ENCODE results near the gene ZNF311.
"Not testable (repeated sequence)": the region's sequence is repeated elsewhere in the genome, so short reads cannot be mapped to it uniquely, and the experiment has no call there.

Gene ZNF311

DNA sequence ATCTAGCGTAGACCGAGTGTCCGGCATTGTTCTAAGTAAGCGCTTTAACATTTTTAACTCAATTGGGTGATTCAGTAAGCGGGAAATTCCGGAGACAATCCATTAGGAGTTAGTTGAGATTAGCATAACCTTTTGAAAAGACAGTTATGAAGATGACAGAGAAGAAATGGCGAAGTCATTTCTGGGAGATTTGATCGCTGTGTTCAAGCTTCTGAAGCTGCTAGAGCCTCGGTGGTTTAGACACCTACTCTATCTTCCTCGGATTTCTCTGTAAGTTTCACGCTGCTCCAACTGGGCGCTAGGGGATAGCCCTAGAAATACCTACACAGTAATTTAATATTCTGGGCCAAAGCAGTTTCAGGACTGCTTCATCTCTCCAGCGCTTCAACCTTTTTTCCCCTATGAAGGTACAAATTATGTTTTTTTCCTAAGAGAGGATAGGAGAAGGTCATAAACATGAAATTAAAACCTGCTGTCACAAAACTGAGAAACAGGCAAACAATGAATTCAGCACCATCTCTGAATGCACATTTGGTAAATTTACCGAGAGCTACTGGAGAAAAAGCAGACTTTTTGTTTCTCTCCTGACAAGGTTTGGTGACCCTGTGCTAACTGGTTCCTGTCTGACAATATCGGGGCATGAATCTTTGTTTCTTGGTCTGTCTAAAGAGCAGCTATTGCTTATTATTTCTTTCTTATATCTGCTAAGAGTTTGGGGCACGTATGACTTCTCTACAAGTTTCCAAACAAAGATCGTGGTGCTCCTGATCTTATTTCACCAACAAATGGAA, 22.4 kb downstream of the ZNF311 start:
- FAIRE-seq, result no peak

- FAIRE-seq, result peak; percentile 71
Observed at GRCh38 chr6:28981833-28982475, 23.2 kb downstream of the ZNF311 start.

DNA sequence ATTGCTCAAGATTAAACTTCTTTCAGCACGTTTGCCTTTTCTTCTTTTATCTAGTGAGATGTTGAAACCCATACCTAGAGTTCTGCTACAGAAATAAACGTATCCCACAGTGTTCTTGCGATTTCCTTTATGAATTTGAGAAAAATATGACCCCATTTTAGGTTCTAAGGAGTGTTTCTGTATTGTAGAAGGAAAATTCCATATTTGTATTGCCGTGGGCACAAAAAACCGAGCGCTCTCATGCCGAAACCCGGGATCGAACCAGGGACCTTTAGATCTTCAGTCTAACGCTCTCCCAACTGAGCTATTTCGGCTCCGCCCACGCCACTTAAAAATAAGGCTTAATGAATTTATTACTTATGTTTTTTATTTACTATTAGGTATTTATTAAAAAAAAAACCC, 23.7 kb downstream of the ZNF311 start:
- FAIRE-seq, result no peak

GRCh38 chr6:28980852-28981430, 24.2 kb downstream of the ZNF311 start:
- no peak for FAIRE-seq

DNA sequence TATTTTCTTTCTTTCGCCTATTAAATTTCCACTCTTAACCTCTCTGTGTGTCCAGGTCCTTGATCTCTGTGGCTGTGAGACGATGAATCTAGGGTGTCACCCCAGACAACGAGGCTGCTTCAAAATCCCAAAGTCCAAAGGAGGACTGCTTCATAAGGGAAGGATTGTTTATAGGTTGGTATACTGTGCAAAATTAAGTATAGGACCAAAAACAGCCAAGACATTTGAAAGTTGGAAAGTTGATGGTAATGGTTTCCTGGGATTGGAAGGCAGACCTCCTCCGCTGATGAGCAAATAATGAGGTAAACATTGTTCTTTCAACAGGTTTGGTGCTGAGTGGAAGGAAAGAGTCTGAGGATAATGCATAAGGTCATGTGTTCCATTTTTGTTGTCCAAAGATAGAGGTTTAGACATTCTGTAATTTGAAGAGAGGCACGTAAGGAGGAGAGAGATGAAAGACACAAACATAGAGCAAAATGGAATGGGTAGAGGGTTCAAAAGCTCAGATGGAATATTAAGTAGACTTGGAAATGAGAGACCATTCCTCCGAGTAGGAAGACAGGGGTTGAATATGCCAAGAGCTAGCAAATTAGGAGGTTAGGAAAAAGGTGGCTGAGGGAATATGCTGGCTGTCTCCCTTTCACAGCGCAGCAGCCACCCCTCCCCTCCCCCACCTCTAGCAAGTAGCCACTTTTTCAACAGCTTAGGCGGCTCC, 24.8 kb downstream of the ZNF311 start:
- FAIRE-seq, result no peak

DNA sequence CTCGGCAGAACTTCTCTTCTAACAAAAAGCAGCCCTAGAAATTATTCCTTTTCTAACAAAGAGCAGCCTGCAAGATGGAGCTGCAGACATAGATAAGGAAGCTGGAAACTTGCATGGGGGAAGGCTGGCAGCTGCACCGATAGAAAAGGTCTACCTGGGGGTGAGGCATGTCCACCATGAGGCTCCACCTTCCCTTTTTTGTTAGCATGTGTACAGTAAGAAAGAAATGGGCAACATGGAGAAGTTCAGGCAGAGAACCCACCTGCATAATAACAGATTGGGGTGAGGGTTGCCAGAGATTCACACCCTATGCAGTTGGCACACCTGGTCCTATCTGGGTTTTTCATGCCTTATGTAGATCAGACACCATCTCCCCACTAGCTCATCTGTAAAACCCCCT, 25.4 kb downstream of the ZNF311 start:
- FAIRE-seq, result no peak

- no peak for FAIRE-seq
Observed at GRCh38 chr6:28978959-28979561, 26.1 kb downstream of the ZNF311 start.

GRCh38 chr6:28978133-28978491, 27.0 kb downstream of the ZNF311 start:
- FAIRE-seq, result no peak

DNA sequence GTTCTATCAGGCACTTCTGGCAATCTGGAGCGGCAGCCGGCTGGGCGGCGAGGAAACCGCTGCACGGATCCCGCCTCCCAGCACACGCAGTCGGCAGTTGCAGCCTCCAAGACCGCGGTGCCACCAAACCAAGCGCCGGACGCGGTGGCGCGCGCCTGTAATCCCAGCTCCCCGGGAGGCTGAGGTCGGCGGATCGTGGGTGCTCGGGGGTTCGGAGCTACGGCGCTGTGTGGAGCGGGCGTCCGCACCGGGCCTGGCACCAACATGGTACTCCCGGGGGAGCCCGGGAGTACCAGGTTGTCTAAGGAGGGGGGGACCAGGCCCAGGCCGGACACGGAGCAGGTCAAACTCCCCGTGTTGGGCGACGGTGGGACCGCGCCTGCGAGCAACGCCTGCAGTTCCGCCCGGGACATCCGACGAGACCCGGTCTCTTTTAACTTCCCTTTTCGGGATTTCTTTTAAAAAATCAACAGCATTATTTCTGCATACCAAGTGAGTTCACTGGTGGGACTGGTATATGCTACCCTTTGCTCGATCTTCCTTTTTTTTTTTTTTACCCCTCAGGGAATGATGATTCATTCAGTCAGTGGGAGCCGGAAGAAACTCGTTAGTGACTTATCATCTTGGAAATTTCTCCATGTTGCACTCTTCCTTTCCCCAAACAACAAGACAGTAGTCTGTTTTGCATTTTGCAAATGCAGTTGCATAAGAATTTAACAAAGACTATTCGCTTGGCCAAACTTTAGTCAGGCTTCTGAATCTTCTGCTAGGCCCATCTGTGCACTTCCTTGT, 27.6 kb downstream of the ZNF311 start:
- no peak for FAIRE-seq

GRCh38 chr6:28976677-28977076, 28.4 kb downstream of the ZNF311 start:
- no peak for FAIRE-seq

DNA sequence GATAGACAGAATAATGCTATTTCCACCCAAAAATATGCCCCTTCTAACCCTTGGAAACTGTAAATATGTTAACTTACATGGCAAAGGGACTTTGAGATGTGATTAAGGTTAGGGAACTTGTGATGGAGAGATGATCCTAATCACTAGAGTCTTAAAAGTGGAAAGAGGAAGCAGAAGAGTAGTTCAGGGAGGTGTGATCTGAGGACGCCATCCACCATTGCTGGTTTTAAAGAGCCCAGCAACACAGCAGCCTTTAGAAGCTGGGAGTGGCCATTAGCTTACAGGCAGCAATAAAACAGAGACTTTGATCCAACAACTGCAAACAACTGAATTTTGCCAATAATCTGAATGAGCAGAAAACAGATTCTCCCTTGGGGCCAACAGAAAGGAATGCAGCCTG, 30.6 kb downstream of the ZNF311 start:
- no peak for FAIRE-seq

GRCh38 chr6:28970056-28970455, 35.1 kb downstream of the ZNF311 start:
- not testable (repeated sequence) for FAIRE-seq

DNA sequence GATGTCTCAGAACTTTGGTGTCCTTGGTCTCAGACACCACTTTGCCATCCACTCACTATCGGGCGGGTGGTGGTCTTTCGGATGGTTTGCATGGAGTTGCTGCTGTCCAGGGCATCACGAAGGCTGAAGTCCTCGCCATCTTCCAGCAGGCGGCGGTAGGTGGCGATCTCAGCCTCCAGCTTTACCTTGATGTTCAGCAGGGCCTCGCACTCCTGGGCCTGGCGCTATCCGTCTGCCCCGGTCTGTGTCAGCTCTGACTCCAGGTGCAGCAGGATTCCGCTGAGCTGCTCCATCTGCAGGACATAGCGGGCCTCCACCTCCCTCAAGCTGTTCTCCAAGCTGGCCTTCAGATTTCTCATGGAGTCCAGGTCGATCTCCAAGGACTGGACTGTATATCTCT, 36.0 kb downstream of the ZNF311 start:
- FAIRE-seq, result no peak

DNA sequence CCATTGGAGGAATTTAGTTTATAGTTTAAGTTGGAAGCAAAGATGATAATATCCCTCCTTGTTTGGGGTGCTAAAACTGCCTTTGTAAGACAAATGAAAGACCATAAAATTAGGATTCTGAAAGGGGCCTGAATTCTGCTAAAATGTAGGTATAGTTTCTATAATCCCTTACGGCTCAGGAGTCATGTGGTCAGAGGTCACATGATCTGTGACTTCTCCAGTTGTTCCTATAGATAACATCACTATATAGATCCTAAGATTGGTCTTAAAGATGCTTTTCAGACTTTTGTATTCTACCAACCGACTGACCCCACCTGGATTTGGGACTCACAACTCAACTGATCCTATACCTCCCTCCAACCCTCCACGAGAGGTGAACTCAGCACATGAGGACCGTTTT, 36.6 kb downstream of the ZNF311 start:
- no peak for FAIRE-seq

DNA sequence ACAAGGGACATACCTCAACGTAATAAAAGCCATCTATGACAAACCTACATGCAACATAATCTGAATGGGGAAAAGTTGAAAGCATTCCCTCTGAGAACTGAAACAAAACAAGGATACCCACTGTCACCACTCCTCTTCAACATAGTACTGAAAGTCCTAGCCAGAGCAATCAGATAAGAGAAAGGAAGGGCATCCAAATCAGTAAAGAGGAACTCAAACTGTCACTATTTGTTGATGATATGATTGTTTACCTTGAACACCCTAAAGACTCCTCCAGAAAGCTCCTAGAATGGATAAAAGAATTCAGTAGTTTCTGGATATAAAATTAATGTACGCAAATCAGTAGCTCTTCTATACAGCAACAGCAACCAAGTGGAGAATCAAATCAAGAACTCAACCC, 39.4 kb downstream of the ZNF311 start:
- FAIRE-seq, result no peak

GRCh38 chr6:28960846-28961500, 44.1 kb downstream of the ZNF311 start:
- no peak for FAIRE-seq

- not testable (repeated sequence) for FAIRE-seq
Observed at GRCh38 chr6:28958561-28959243, 46.4 kb downstream of the ZNF311 start.

- not testable (repeated sequence) for FAIRE-seq
Observed at GRCh38 chr6:28957795-28958314, 47.3 kb downstream of the ZNF311 start.

DNA sequence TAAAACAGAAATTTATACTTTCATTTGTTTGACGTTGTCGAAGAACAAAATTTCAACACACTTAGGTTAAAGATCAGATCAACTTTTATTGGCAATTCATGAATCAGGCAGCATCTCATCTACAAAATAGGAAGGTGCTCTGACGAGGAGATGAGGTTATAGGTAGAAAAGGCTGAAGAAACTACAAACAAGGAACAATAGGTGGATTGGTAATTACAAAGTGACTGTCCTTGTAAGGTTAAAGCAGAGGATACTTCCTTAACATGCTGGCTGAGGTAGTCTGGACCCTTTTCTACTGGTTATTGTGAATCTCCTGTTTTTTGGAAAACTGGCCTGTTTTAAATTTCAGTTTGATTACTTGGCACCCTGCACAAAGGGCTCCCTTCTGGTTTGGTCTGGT, 48.8 kb downstream of the ZNF311 start:
- no peak for FAIRE-seq

DNA sequence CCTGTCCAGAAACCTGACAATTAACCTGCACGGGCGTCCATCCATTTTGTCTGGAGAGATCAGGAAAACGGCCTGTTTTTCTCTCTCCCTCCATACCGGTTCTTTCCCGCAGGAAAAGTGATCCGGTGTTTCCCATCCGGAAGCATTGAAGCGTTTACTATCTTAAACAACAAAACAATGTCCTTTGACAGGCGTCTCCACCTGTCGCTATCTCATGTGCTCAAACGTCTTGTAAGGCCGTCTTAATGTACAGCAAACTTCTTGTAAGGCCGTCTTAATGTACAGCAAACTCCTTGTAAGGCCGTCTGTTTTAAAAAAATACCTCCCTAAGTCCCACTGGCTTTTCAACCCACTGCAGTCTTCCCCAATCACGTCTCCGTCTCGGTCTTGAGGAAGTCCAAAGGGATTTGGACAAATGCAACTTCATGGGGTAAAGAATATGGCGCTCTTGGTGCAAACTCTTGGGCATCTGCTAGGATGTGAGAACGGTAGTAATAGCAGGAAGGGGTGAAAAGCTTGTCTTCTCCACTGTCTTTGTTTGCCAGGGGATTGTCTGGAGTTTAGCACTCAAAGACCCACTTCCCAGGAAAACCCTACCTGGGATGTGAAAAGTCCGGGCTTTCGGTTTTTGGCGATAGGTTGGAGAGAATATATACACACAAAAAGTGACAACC, 51.4 kb downstream of the ZNF311 start:
- no peak for FAIRE-seq

All from A204.1 (cell line).